DND-41 (cell line): Measurements from ENCODE around the gene ARHGAP20.

Experiments
- ATAC-seq: fragments of 200-7000 bp; cut with Tn5 transposase; 3 replicates; pipeline ENCODE4 v1.9.1; 2021; ENCODE audit warnings: low read depth; ENCODE audit not compliant: insufficient read depth
- DNase-seq: peaks from one replicate; pipeline ENCODE4 v3.0.0-alpha.2; 2020
- H2AFZ ChIP-seq: 2 replicates; pipeline ENCODE4 v1.6.0; 2012; ENCODE audit warnings: low read depth, low read length
- H3K27ac ChIP-seq: 2 replicates; pipeline ENCODE4 v1.5.1; 2012; ENCODE audit warnings: low read length, inconsistent platforms
- H3K27me3 ChIP-seq: fragments of 200-600 bp; sonication (generic); 2 replicates; pipeline ENCODE4 v1.6.0; 2012; ENCODE audit warnings: low read length, mild to moderate bottlenecking, inconsistent platforms; ENCODE audit not compliant: insufficient read depth, poor library complexity
- H3K36me3 ChIP-seq: 2 replicates; pipeline ENCODE4 v1.5.1; 2012; ENCODE audit warnings: low read length, inconsistent platforms; ENCODE audit not compliant: insufficient read depth
- H3K4me1 ChIP-seq: 2 replicates; pipeline ENCODE4 v1.5.1; 2012; ENCODE audit warnings: mild to moderate bottlenecking, low read length; ENCODE audit not compliant: insufficient read depth
- H3K4me2 ChIP-seq: 2 replicates; pipeline ENCODE4 v1.6.0; 2012; ENCODE audit warnings: mild to moderate bottlenecking, moderate library complexity, low read length, inconsistent platforms; ENCODE audit not compliant: insufficient read depth
- H3K4me3 ChIP-seq, 2 experiments: fragments of 200-600 bp in 1 of 2; shearing (Covaris generic) in 1 of 2; 2 replicates each; pipeline ENCODE4 v1.5.1; 2012 to 2016; ENCODE audit warnings: inconsistent platforms in 2 of 2, low read length in 2 of 2, mild to moderate bottlenecking in 2 of 2, low read depth in 1 of 2, moderate library complexity in 1 of 2
- H3K79me2 ChIP-seq: 2 replicates; pipeline ENCODE4 v1.6.0; 2012; ENCODE audit warnings: low read length, inconsistent platforms; ENCODE audit not compliant: insufficient read depth
- H3K9ac ChIP-seq: 2 replicates; pipeline ENCODE4 v1.6.0; 2012; ENCODE audit warnings: low read depth, mild to moderate bottlenecking, inconsistent platforms, low read length, moderate library complexity
- H3K9me3 ChIP-seq: 2 replicates; pipeline ENCODE4 v1.5.1; 2012; ENCODE audit warnings: low read length, moderate library complexity, mild to moderate bottlenecking, inconsistent platforms; ENCODE audit not compliant: insufficient read depth, severe bottlenecking
- H4K20me1 ChIP-seq: 2 replicates; pipeline ENCODE4 v1.6.0; 2012; ENCODE audit warnings: low read length; ENCODE audit not compliant: insufficient read depth
- CTCF ChIP-seq: IDR thresholded peaks from 2 replicates; pipeline ENCODE4 v1.5.1; 2012; ENCODE audit warnings: borderline replicate concordance, low read length, moderate library complexity, mild to moderate bottlenecking; ENCODE audit not compliant: poor library complexity, severe bottlenecking; ENCODE audit errors: extremely low read depth
- EZH2 ChIP-seq: IDR thresholded peaks from 3 replicates; pipeline ENCODE4 v1.6.1; 2012; ENCODE audit warnings: borderline replicate concordance, low read depth, mild to moderate bottlenecking, moderate library complexity, low read length, inconsistent platforms; ENCODE audit not compliant: severe bottlenecking

Gene ARHGAP20

GRCh38 chr11:110675548-110675947 is 36.7 kb downstream of the ARHGAP20 start:
- no peaks in the 10 kb centered on the region for H3K9me3 ChIP-seq
- H3K36me3 ChIP-seq = no peaks in the 10 kb centered on the region
- no peak for ATAC-seq
- no peaks in the 10 kb centered on the region for H4K20me1 ChIP-seq
- no peak overlapping the region for H3K4me3 ChIP-seq
- DNase-seq = no peak
- H3K4me1 ChIP-seq = no peaks in the 10 kb centered on the region
- no peaks in the 10 kb centered on the region for H3K79me2 ChIP-seq
- H3K4me2 ChIP-seq = no peak overlapping the region
- no peak for TF ChIP-seq CTCF
- TF ChIP-seq EZH2 = no peak
- no peak overlapping the region for H2AFZ ChIP-seq
- no peaks in the 10 kb centered on the region for H3K27me3 ChIP-seq
- H3K9ac ChIP-seq = no peak overlapping the region
- H3K27ac ChIP-seq = no peak overlapping the region

DNA sequence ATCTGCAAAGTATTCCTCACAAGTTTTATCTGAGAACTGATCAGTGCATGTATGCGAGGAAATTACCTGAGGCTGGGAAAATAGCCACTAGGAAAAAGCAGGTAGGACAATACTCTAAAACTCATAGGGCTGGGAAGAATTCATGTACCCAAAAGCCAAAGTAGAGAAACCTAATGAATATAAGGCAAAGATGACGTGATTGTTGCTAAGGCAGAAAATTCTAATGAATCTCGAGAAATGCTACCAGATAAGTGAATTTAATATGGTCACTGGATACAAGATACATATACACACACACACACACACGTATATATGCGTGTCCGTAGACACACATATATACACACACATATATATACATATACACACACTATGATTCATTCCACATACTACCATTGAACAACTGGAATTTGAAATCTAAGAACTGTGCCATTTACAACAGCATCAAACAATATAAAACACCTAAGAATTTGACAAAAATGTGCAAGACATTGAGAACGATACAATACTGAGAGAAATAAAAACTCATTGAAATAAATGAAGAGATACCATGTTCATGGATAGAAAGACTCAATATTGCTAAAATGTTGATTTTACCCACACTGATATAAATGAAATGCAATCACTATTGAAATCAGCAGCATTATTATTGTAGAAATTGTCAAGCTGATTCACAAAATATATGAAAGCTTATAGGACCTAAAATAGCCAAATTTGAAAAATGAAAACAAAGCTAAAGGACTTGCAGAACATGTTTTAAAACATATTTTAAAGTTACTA is 46.4 kb downstream of the ARHGAP20 start:
- no peak for TF ChIP-seq CTCF
- TF ChIP-seq EZH2 = no peak
- ATAC-seq = no peak

GRCh38 chr11:110655967-110656366 is 56.3 kb downstream of the ARHGAP20 start:
- H3K36me3 ChIP-seq = no peaks in the 10 kb centered on the region
- H3K27ac ChIP-seq = no peak overlapping the region
- no peaks in the 10 kb centered on the region for H3K9me3 ChIP-seq
- H4K20me1 ChIP-seq = no peaks in the 10 kb centered on the region
- no peak overlapping the region for H3K4me3 ChIP-seq
- TF ChIP-seq EZH2 (no peak), CTCF (no peak)
- H3K4me2 ChIP-seq = no peak overlapping the region
- DNase-seq (no peak), ATAC-seq (no peak)
- no peak overlapping the region for H2AFZ ChIP-seq
- no peaks in the 10 kb centered on the region for H3K4me1 ChIP-seq
- no peaks in the 10 kb centered on the region for H3K79me2 ChIP-seq
- no peaks in the 10 kb centered on the region for H3K27me3 ChIP-seq
- H3K9ac ChIP-seq = no peak overlapping the region

More for the DNA sequence above, 46.4 kb downstream of the ARHGAP20 start:
- H3K36me3 ChIP-seq = no peaks in the 10 kb centered on the region
- H3K9ac ChIP-seq = no peak overlapping the region
- DNase-seq = no peak
- H2AFZ ChIP-seq = no peak overlapping the region
- H3K79me2 ChIP-seq = no peaks in the 10 kb centered on the region
- no peaks in the 10 kb centered on the region for H3K9me3 ChIP-seq
- H3K27ac ChIP-seq = no peak overlapping the region
- no peak overlapping the region for H3K4me3 ChIP-seq
- no peak overlapping the region for H3K4me2 ChIP-seq
- H4K20me1 ChIP-seq = no peaks in the 10 kb centered on the region
- no peaks in the 10 kb centered on the region for H3K4me1 ChIP-seq
- no peaks in the 10 kb centered on the region for H3K27me3 ChIP-seq

GRCh38 chr11:110654456-110654855 is 57.8 kb downstream of the ARHGAP20 start:
- TF ChIP-seq EZH2 (no peak), CTCF (no peak)
- Histone ChIP-seq H3K79me2 (no peaks in the 10 kb centered on the region), H3K27me3 (no peaks in the 10 kb centered on the region), H3K9ac (no peak overlapping the region), H3K4me1 (no peaks in the 10 kb centered on the region), H3K4me3 (no peak overlapping the region), H3K4me2 (no peak overlapping the region), H2AFZ (no peak overlapping the region), H3K9me3 (no peaks in the 10 kb centered on the region), H4K20me1 (no peaks in the 10 kb centered on the region), H3K27ac (no peak overlapping the region), H3K36me3 (no peaks in the 10 kb centered on the region)
- no peak for ATAC-seq
- no peak for DNase-seq
